ENCODE data around the gene DNAH8. TPM values are rescaled to one million over a fixed set of nuclear protein-coding genes. Genes with fewer than 3 reads are reported as not detected.
"Not testable (repeated sequence)": the region's sequence is repeated elsewhere in the genome, so short reads cannot be mapped to it uniquely, and the experiment has no call there.

DNAH8 gene
- total and polyA plus RNA-seq, 3 donors from 2014 or later: 17.2 to 23.7 (median 19.0) TPM

DNA sequence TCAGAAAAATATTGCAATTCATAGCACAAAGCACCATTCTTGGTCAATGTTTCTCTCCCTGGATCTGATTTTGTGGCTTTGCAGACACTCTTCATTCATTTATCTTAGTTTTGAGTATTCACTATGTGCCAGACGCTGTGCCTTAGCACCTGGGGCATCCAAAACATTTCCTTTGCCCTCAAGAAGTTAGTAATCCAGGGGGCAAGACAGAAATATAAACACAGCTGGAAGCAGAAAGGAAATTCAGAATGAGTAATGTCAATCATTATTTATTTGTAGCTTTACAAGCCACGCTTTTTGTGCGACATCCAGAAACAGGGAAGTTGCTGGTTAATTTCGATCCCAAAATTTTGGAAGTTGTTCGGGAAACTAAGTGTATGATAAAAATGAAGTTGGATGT lies 71.4 kb downstream of the DNAH8 start:
- Histone ChIP-seq H3K4me3 (no peak overlapping the region), H3K4me1 (no peaks in the 10 kb centered on the region), H3K9me3 (no peaks in the 10 kb centered on the region), H3K27me3 (no peaks in the 10 kb centered on the region), H3K36me3 (ENCODE audit: low read depth, missing control alignments) (no peaks in the 10 kb centered on the region), H3K27ac (no peak overlapping the region)
- intact Hi-C loops (cut with DNase I; ENCODE audit: low total_unique reads): no loop called here
- TF ChIP-seq, protein P1, sequence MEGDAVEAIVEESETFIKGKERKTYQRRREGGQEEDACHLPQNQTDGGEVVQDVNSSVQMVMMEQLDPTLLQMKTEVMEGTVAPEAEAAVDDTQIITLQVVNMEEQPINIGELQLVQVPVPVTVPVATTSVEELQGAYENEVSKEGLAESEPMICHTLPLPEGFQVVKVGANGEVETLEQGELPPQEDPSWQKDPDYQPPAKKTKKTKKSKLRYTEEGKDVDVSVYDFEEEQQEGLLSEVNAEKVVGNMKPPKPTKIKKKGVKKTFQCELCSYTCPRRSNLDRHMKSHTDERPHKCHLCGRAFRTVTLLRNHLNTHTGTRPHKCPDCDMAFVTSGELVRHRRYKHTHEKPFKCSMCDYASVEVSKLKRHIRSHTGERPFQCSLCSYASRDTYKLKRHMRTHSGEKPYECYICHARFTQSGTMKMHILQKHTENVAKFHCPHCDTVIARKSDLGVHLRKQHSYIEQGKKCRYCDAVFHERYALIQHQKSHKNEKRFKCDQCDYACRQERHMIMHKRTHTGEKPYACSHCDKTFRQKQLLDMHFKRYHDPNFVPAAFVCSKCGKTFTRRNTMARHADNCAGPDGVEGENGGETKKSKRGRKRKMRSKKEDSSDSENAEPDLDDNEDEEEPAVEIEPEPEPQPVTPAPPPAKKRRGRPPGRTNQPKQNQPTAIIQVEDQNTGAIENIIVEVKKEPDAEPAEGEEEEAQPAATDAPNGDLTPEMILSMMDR (IDR thresholded peaks at IDR 0.05): no peak
- no peak for TF ChIP-seq POLR2A (IDR thresholded peaks at IDR 0.05)
- DNase-seq: no peak
- 79 to 86% methylated on average over 5 of the region's 5 CpGs for WGBS, 2 donors

DNA sequence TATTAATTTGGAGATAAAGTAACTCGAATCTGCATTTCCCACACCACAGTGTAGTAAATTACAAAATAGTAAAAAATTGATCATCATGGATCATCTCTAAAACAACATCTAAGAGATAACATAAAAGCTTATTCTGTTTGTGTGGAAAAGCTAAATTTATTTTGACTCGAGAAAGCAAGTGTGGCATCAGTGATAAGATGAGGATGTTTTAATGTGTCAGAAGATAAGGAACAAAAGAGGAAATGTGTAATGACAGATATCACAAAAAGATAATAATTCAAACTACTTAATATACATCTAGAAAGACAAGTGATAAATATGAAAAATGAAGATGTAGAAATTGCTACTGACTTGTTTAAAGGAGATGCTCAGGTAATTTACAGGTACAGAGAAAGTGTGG lies 74.1 kb downstream of the DNAH8 start:
- Histone ChIP-seq H3K4me3 (no peak overlapping the region), H3K27me3 (no peaks in the 10 kb centered on the region), H3K9me3 (no peaks in the 10 kb centered on the region), H3K36me3 (ENCODE audit: low read depth, missing control alignments) (no peaks in the 10 kb centered on the region), H3K4me1 (no peaks in the 10 kb centered on the region), H3K27ac (no peak overlapping the region)
- TF ChIP-seq, protein P1 (IDR thresholded peaks at IDR 0.05): no peak
- TF ChIP-seq POLR2A (IDR thresholded peaks at IDR 0.05): no peak
- DNase-seq: no peak
- intact Hi-C loops (cut with DNase I; ENCODE audit: low total_unique reads): no loop called here
- 35 to 50% methylated on average over 2 of the region's 2 CpGs for WGBS, 2 donors

DNA sequence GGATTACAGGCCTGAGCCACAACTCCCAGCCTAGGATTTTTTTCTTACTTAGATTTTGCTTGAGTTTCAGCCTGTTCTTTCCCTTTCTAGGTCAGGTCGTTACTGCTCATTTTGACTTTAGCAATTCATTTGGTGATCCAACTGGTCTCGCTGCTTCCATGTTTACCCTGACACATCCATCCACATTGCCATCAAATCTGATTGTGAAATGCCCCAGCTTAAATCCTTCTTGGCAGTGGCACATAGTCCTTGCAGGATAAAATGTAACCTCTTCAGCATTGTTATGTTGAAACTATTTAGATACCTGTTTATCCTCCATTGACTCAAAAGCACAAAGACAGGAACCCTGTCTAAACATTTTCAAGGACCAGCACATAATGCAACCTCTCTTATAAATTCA lies 77.2 kb downstream of the DNAH8 start:
- H3K27me3 ChIP-seq: no peaks in the 10 kb centered on the region
- no peak overlapping the region for H3K27ac ChIP-seq
- intact Hi-C loops (cut with DNase I; ENCODE audit: low total_unique reads): no loop called here
- no peak for TF ChIP-seq POLR2A (IDR thresholded peaks at IDR 0.05)
- TF ChIP-seq, protein P1 (IDR thresholded peaks at IDR 0.05): no peak
- H3K4me1 ChIP-seq: no peaks in the 10 kb centered on the region
- no peak overlapping the region for H3K4me3 ChIP-seq
- DNase-seq: no peak
- H3K36me3 ChIP-seq (ENCODE audit: low read depth, missing control alignments): no peaks in the 10 kb centered on the region
- WGBS, 2 donors: 74 to 76% methylated on average over 2 of the region's 2 CpGs
- no peaks in the 10 kb centered on the region for H3K9me3 ChIP-seq

DNA sequence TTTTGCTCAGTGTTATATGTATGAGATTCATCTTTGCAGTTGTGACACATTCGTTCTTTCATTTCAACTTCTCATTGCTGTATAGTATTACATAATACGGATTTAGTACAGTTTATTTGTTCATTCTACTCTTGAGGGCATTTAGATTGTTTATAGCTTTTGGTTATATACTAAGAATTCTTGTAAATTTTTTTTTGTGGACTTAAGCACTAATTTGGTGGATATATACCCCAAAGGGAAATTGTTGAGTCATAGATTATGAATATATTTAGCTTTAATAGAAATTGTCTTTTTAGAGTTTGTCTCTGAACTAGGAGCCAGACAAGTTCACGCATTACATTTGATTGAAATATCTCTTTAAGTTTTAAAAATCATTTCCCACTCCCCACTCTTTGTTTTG lies 79.6 kb downstream of the DNAH8 start:
- intact Hi-C loops (cut with DNase I; ENCODE audit: low total_unique reads): no loop called here
- H3K27me3 ChIP-seq: no peaks in the 10 kb centered on the region
- no peak overlapping the region for H3K27ac ChIP-seq
- H3K4me3 ChIP-seq: no peak overlapping the region
- no peaks in the 10 kb centered on the region for H3K36me3 ChIP-seq (ENCODE audit: low read depth, missing control alignments)
- no peak for TF ChIP-seq POLR2A (IDR thresholded peaks at IDR 0.05)
- TF ChIP-seq, protein P1 (IDR thresholded peaks at IDR 0.05): no peak
- H3K4me1 ChIP-seq: no peaks in the 10 kb centered on the region
- 63 to 75% methylated on average over 3 of the region's 3 CpGs for WGBS, 2 donors
- no peaks in the 10 kb centered on the region for H3K9me3 ChIP-seq
- no peak for DNase-seq

DNA sequence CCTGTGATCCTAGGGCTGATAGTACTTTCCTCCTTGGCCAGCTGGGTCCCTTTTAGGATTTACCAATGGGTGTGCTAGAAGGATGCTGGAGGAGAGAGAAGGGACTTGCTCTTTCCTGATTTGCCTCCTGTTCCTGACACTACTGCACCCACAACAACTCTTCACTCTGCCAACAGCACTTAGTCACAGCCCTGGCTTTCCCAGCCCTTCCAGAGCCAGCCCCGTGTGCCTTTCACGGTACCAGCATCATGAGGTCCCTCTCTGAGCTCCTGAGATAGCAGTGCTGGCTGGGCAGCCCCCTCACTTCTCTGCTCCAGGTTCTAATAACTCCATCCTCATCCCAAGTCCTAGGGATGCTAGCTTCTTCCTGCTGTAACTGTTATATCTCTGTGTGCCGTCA lies 80.9 kb downstream of the DNAH8 start:
- no peak for DNase-seq
- 87 to 97% methylated on average over 3 of the region's 3 CpGs for WGBS, 2 donors
- TF ChIP-seq, protein P1 (IDR thresholded peaks at IDR 0.05): no peak
- TF ChIP-seq POLR2A (IDR thresholded peaks at IDR 0.05): no peak
- Histone ChIP-seq H3K9me3 (no peaks in the 10 kb centered on the region), H3K27ac (no peak overlapping the region), H3K27me3 (no peaks in the 10 kb centered on the region), H3K4me1 (no peaks in the 10 kb centered on the region), H3K36me3 (ENCODE audit: low read depth, missing control alignments) (no peaks in the 10 kb centered on the region), H3K4me3 (no peak overlapping the region)
- intact Hi-C loops (cut with DNase I; ENCODE audit: low total_unique reads): no loop called here

DNA sequence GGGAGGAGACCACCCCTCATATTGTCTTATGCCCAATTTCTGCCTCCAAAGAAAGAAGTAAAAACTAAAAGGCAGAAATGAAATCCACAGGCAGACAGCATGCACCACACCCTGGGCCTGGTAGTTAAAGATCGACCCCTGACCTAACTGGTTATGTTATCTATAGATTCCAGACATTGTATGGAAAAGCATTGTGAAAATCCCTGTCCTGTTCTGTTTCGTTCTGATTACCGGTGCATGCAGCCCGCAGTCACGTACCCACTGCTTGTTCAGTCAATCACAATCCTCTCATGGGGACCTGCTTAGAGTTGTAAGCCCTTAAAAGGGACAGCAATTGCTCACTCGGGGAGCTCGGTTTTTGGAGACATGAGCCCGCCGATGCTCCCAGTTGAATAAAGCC lies 81.3 kb downstream of the DNAH8 start:
- H3K27ac ChIP-seq; H3K36me3 ChIP-seq (ENCODE audit: low read depth, missing control alignments); intact Hi-C loops (cut with DNase I; ENCODE audit: low total_unique reads); H3K4me3 ChIP-seq; H3K27me3 ChIP-seq; DNase-seq; H3K4me1 ChIP-seq; H3K9me3 ChIP-seq: not testable (repeated sequence)
- 82 to 93% methylated on average over 9 of the region's 9 CpGs for WGBS, 2 donors

Measured in testis (tissue), 3 donors.